ENCODE measurements around the gene SAP30. TPM values are rescaled to one million over a fixed set of nuclear protein-coding genes. Genes with fewer than 3 reads are reported as not detected.

The SAP30 gene
- total RNA-seq, 1 experiment from 2014 or later: 13.5 TPM

GRCh38 chr4:173381610-173382009, 10.9 kb downstream of the SAP30 start:
- 0 out of 3 replicates have a peak, but pooled peaks have one; percentile 10 for TF ChIP-seq CTCF (conservative IDR thresholded peaks at IDR 0.05)
- Histone ChIP-seq H2BK5ac (ENCODE audit: insufficient read length, low read length) (no peak overlapping the region), H4K5ac (ENCODE audit: insufficient read length, low read depth, low read length) (no peak overlapping the region), H3K27me3 (ENCODE audit: insufficient read depth, low read length) (no peaks in the 10 kb centered on the region), H3K23ac (ENCODE audit: insufficient read length, low read depth, low read length) (no peak overlapping the region), H2BK20ac (ENCODE audit: low read depth, low read length, poor library complexity, severe bottlenecking) (no peak overlapping the region), H2BK12ac (ENCODE audit: insufficient read length, low read depth, low read length) (no peak overlapping the region), H2AK5ac (ENCODE audit: insufficient read length, low read length) (no peak overlapping the region), H3K18ac (ENCODE audit: insufficient read length, low read depth, low read length) (no peak overlapping the region), H3K56ac (ENCODE audit: insufficient read length, low read depth, low read length) (no peak overlapping the region), H3K9me3 (ENCODE audit: control insufficient read depth, low read depth, low read length) (no peaks in the 10 kb centered on the region), H3T11ph (ENCODE audit: low read length) (no peak overlapping the region), H3K4me1 (ENCODE audit: insufficient read depth, low read length) (no peaks in the 10 kb centered on the region), H3K4ac (ENCODE audit: low read depth, low read length) (no peak overlapping the region), H4K91ac (ENCODE audit: insufficient read length, low read depth, low read length) (no peak overlapping the region), H3K79me2 (ENCODE audit: insufficient read depth, low read length) (no peaks in the 10 kb centered on the region), H2BK15ac (ENCODE audit: low read depth, low read length) (no peak overlapping the region), H4K8ac (replicated peaks; ENCODE audit: insufficient read length, low read depth, low read length) (no peak overlapping the region), H4K20me1 (ENCODE audit: control insufficient read depth, insufficient read depth, insufficient read length) (no peaks in the 10 kb centered on the region), H2BK120ac (ENCODE audit: low read depth, low read length, poor library complexity, severe bottlenecking) (no peak overlapping the region), H3K14ac (ENCODE audit: insufficient read depth, low read length) (no peak overlapping the region), H2AFZ (ENCODE audit: low read length) (no peak overlapping the region), H3K4me2 (ENCODE audit: insufficient read depth, insufficient read length, low read length) (no peak overlapping the region), H3K23me2 (ENCODE audit: insufficient read length, low read depth, low read length, poor library complexity, severe bottlenecking) (no peaks in the 10 kb centered on the region), H3K9ac (ENCODE audit: extremely low read depth, insufficient read length, low read length) (no peak overlapping the region), H3K27ac (ENCODE audit: insufficient read length, low read depth, low read length) (peak overlapping the region; percentile 56), H3K79me1 (ENCODE audit: insufficient read depth, low read depth, low read length, poor library complexity, severe bottlenecking) (no peaks in the 10 kb centered on the region)
- Mint-ChIP-seq H3K27ac (peak overlapping the region in 2 of 3 experiments; percentile 3 to 72; a peak in 3 of 7 replicates), H3K4me1 (peaks cover 18 to 24% of the 10 kb centered on the region in 2 experiments), H3K4me3 (no peak overlapping the region), H3K27me3 (ENCODE audit: low read depth) (no peaks in the 10 kb centered on the region), H3K9me3 (no peaks in the 10 kb centered on the region), H3K36me3 (ENCODE audit: insufficient read depth in 1 of 3, low read depth in 3 of 3) (no peaks in the 10 kb centered on the region; a peak in 2 of 7 replicates)
- no peak for DNase-seq
- WGBS (ENCODE audit: extremely low coverage, insufficient read length, low lambda C conversion rate): no CpG with 5 or more reads among the region's 1 CpG
